GM19452 (cell line): Measurements from ENCODE around the gene CPED1.
A peak's percentile ranks its signal among the peaks of the same experiment; 100 is the strongest.
"Not testable (repeated sequence)": the region's sequence is repeated elsewhere in the genome, so short reads cannot be mapped to it uniquely, and the experiment has no call there.

Experiments used
- ATAC-seq: cut with Tn5 transposase; IDR thresholded peaks from one replicate; pipeline ENCODE4 v1.9.1; 2021; ENCODE audit not compliant: unreplicated experiment

CPED1 gene

GRCh38 chr7:121062671-121063279 lies 74.3 kb downstream of the CPED1 start:
- no peak for ATAC-seq

DNA sequence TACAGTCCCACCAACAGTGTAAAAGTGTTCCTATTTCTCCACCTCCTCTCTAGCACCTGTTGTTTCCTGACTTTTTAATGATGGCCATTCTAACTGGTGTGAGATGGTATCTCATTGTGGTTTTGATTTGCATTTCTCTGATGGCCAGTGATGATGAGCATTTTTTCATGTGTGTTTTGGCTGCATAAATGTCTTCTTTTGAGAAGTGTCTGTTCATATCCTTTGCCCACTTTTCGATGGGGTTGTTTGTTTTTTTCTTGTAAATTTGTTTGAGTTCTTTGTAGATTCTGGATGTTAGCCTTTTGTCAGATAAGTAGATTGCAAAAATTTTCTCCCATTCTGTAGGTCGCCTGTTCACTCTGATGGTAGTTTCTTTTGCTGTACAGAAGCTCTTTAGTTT lies 79.2 kb downstream of the CPED1 start:
- ATAC-seq = not testable (repeated sequence)

DNA sequence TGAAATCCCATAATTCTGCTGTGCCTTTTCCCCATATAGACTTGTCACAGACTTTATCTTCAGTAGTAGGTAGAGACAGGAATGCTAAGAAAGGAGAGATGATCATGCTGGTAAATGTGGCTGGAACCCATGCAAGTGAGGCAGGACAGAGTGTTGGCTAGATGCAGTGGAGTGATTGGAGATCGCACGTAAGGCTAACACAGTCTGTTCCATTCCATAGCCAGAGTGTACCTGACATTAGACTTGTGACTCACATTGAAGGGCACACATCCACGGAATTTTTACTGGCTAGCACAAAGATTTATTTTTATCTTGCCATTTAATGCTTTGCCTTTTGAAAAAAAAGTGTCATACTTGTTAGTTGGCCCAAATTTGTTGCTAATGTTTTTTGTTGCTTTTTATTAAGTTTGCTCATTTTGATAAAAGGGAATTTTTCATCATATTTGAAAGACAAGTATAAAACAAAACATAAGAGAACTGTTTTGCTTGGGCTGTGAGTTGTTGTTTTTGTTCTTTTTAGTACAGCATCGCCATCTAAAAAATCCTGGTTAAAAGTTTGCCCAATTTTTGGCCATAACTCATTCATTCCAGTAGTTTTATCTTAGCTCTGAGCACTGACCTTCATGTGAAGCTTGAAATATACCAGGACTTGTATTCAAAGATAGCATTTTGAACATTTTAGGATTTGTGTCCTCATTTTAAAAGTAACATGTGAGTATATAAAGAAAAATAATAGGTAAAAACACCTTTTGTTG lies 81.0 kb downstream of the CPED1 start:
- no peak for ATAC-seq

- ATAC-seq = no peak
These were observed 82.6 kb downstream of the CPED1 start for GRCh38 chr7:121071132-121071531.

DNA sequence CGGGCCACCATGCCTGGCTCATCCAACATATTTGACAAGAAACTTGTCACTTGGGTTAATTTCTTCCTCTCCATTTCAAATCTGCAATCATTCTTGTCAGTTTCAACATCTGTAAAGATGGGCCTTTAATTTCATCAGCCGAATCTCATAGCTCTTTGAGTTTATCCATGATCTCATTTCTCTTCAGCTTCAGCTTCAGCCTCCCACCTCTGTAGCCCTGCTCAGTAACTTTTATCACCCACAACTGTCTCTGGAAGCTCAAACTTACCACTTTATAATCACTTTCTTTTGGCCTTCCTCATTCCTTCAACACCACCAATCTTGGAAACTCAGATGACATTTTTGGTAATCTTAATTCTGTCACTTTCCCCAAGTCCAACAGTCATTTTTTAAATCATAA lies 83.2 kb downstream of the CPED1 start:
- ATAC-seq = no peak

DNA sequence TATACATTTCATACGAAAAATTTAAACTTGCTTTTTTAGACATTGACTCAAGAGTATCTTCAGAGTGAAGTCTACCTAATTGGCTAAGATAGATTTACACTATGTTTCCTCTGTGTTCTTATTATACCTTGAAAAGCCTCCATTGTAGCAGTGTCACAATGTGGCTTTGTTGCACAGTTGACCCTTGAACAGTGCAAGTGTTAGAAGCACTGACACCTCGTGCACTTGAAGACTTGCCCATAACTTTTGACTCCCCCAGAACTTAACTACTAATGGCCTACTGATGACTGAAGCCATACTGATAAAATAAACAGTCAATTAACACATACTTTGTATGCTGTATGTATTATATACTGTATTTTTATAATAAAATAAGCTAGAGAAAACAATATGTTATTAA lies 84.3 kb downstream of the CPED1 start:
- no peak for ATAC-seq

DNA sequence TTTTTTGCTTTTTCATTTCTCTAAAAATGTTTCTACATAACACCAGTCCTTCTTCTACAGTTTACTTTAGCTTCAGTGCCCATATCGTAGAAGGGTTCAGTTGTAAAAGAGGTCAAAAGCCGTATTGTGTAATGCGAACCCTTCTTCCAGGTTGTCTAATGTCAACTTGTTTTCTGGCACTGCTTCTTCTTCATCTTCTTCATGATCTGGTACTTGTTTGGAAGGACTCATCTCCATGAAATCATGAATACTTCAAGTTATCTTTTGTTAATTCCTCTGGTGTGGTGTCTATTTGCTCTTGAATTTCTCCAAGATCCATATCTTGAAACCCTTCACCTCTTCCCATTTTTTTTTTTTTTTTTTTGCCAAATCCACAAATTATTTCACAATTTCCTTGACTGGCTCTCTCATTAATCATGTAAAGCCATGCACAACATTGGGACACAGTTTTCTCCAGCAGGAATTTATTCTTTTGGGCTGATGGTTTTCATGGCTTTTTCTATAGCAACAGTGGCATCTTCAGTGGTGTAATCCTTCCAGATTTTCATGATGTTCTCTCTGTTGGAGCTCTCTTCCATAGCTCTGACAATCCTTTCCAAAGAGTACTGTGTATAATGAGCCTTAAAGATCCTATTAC lies 85.1 kb downstream of the CPED1 start:
- no peak for ATAC-seq

GRCh38 chr7:121075424-121075841 lies 86.9 kb downstream of the CPED1 start:
- ATAC-seq = not testable (repeated sequence)

DNA sequence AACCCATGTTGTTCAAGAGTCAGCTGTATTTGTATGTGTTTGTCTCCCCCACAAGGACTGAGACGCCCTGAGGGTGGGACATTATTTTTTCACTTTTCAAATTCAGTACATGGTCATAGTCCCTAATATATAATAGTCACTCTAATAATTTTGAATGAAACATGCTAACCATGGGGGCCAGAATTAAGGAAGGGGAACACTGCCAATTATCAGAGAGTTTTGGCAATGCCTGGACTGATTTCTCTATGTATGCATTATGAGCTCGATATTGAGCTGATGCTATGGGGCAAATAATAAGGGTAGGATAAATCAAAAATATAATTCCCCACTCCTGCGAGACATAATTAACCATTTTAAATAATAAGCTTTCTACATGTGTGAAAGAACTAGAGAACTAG lies 87.4 kb downstream of the CPED1 start:
- ATAC-seq = no peak

GRCh38 chr7:121076350-121077164 lies 88.0 kb downstream of the CPED1 start:
- no peak for ATAC-seq

DNA sequence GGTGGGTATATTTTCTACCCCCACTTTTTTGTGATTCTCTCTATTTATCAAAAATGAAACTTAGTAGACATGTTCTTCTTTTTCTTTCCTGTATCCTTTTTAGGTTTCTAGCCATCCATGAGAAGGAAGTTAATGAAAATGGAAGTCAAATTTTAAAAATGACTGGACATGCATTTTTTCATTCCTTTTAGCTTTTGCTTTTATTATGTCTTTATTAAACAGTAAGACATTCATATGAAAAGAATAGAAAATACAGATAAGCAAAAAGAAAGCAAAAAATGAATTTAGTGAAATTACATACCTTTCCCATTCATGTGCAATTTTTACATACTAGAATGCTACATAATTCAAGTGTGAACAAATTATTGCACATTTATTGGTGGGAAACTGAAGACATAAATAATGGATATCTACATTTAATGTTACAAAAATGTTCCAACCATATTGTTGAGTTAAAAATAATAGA lies 88.7 kb downstream of the CPED1 start:
- no peak for ATAC-seq

DNA sequence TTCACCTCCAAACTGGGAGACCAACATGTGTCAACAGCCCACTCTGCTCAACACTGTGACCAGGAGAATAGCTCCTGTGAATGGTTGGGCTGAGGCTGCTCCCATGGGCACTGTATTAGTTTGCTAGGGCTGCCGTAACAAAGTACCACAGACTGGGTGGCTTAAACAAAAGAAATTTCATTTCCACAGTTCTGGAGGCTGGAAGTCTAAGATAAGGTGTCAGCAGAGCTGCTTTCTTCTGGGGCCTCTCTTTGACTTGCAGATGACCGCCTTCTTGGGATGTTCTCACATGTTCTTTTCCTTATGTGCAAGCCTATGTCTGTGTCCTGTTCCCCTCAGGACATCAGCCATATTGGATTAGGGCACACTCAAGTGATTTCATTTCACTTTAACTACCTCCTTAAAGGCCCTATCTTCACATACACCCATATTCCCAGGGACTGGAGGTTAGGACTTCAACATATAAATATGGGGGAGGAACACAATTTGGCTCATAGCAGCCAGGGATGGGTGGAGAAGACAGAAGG lies 90.3 kb downstream of the CPED1 start:
- no peak for ATAC-seq

DNA sequence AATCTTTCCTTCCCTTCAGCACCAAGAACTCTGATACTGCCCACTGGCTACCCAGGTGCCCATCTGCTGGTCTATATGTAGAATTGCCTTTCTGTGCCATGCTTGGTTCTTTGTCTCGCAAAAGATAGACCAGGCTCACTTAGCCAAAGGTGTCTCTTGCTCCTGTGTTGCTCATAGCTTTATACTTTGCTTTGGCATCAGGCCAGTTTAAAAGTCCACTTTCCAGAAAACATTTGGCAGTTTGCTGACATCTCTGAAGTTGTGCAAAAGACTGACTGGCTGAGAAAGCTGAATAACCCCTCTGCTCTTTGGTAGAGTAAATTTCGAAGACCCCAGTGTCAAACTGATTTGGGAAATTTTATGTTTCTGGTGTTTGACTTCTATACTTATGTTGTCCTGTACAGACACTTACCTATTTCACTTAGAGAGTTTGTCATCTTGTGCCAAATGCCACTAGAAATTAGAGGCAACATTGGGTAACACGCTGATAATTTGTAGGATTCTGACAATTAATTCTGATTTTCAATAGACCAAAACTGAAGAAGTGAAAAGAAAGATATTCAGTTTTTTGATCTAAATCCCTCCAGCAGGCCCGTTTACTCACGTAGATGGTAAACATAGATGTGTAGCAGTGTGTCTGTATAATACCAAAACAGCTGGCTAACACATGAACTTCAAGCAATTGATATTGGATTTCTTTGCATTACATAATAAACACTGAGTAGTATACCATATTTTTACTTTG lies 91.1 kb downstream of the CPED1 start:
- ATAC-seq = no peak

GRCh38 chr7:121080257-121080912 lies 91.9 kb downstream of the CPED1 start:
- no peak for ATAC-seq

- ATAC-seq = no peak
These were observed 92.4 kb downstream of the CPED1 start for GRCh38 chr7:121080913-121081326.

DNA sequence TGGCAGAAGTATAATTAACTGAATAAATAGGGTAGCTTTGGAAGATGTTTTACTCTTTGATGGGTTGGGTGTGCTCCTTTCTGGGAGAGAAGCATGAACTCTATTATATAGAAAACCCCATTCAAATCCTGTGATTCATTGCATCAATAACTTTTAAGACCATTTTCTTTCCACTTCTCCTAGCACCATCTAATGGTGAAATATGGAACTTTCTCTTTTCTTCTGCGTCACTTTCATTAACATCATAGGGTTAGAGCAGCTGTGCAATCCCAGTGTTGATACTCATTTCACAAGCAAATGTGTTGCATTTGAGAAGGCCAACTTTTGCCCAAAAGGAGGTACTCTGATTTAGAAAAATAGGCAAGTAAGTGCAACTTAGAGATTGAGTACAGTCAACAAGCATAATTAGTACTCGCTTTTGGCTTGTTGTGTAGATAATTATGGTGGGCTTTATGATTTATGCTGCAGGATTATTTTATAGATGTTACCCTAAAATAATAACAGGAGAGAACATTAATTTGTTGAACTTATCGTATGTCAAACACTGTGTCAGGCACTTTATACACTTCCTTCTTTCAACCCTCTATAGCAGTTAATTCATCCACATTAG lies 92.9 kb downstream of the CPED1 start:
- peak; percentile 90 for ATAC-seq

DNA sequence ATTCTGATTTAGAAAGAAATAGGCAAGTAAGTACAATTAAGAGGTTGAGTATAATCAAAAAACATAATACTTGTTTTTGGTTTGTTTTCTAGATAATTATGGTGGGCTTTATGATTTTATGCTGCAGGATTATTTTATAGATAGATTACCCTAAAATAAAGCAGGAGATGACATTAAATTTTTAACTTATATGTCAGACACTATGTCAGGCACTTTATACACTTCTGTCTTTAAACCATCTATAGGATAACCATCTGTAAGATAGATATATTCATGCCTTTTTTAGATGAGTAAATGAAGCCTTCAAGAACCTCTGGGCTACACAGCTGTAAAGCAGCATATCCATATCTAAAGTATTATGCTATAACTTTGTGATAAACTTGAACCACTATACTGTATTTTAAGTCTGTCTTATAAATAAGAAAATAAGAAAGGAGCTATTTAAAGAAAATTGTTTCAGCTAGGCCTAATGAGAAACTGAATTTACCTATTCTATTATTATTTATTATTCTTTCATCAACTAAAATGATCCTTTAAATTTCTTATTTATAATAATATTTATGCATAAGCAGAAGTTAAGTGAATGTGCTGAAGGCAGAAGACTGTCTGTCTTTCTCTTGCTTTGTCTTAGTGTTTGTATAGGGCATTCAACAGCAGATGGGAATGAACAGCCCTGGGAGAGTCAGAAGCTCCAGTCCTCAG lies 94.0 kb downstream of the CPED1 start:
- no peak for ATAC-seq

GRCh38 chr7:121083138-121083789 lies 94.8 kb downstream of the CPED1 start:
- ATAC-seq = no peak
